A549 (cell line): ENCODE measurements around the gene HTR2B. TPM values are rescaled to one million over a fixed set of nuclear protein-coding genes. Genes with fewer than 3 reads are reported as not detected.

Experiments used
- ATAC-seq, 2 experiments: fragments of 200-7000 bp in 1 of 2; fragments of >200 bp in 1 of 2; cut with Nextera tagmentation in 1 of 2; cut with Tn5 transposase in 1 of 2; 3 replicates each; pipeline versions ENCODE4 v1.8.0 to v1.9.1; 2018 to 2020; ENCODE audit warnings: mild to moderate bottlenecking in 1 of 2, moderate library complexity in 1 of 2
- CTCF ChIA-PET: fragments of 300-600 bp; sonication (Branson Sonifier 250); formaldehyde crosslinking; extraction: SDS; loops from one replicate; lab custom pipeline; 2021; ENCODE audit warnings: antibody characterized with exemption, inconsistent platforms; lab: Yijun Ruan, JAX
- POLR2A ChIA-PET: fragments of 350-600 bp; formaldehyde crosslinking; extraction: SDS; loops from one replicate; lab custom pipeline; 2021; ENCODE audit warnings: antibody characterized with exemption, inconsistent platforms; lab: Yijun Ruan, JAX
- DNase-seq, 2 experiments: peaks; one replicate each; pipeline versions ENCODE4 v3.0.0 to v3.0.0-alpha.2; 2011 to 2016; ENCODE audit warnings: low read depth in 1 of 2, low spot score in 1 of 2
- FAIRE-seq: peaks from 2 replicates; lab custom pipeline; 2011; peaks lifted over from hg19 to GRCh38; lab: Jason Lieb, UNC
- H3K27ac ChIP-seq, 2 experiments: fragments of >200 bp; sonication (Bioruptor Twin); formaldehyde crosslinking; 3 replicates each; pipeline ENCODE4 v1.5.1; 2016 to 2017
- H3K4me1 ChIP-seq: fragments of >200 bp; sonication (Bioruptor Twin); formaldehyde crosslinking; 3 replicates; pipeline ENCODE4 v1.6.1; 2016
- H3K4me2 ChIP-seq: fragments of >200 bp; sonication (Bioruptor Twin); formaldehyde crosslinking; 3 replicates; pipeline ENCODE4 v1.6.1; 2016
- H3K4me3 ChIP-seq: fragments of >200 bp; sonication (Bioruptor Twin); formaldehyde crosslinking; 3 replicates; pipeline ENCODE4 v1.5.1; 2016
- H3K9me3 ChIP-seq: fragments of >200 bp; sonication (Bioruptor Twin); formaldehyde crosslinking; 3 replicates; pipeline ENCODE4 v1.6.1; 2016
- ATOH8 ChIP-seq: fragments of 250-450 bp; sonication (Bioruptor Pico); IDR thresholded peaks from 2 replicates; pipeline ENCODE4 v1.5.0; 2020; ENCODE audit warnings: low read depth, mild to moderate bottlenecking, moderate library complexity
- BHLHE40 ChIP-seq: IDR thresholded peaks from 2 replicates; pipeline ENCODE4 v1.6.1; 2012; ENCODE audit warnings: low read depth, low read length, inconsistent platforms
- CBX2 ChIP-seq: fragments of 200-600 bp; sonication (generic); IDR thresholded peaks from 2 replicates; pipeline ENCODE4 v1.6.1; 2016; ENCODE audit warnings: low read depth, mild to moderate bottlenecking, borderline replicate concordance
- CBX8 ChIP-seq: fragments of 200-600 bp; sonication (generic); IDR thresholded peaks from 2 replicates; pipeline ENCODE4 v1.6.1; 2016
- CEBPB ChIP-seq, 2 experiments: fragments of >200 bp in 1 of 2; sonication (Bioruptor Twin) in 1 of 2; formaldehyde crosslinking in 1 of 2; IDR thresholded peaks; 2 replicates each; pipeline ENCODE4 v1.6.1; 2012 to 2016
- CHD4 ChIP-seq: fragments of 200-600 bp; sonication (generic); IDR thresholded peaks from 2 replicates; pipeline ENCODE4 v1.6.1; 2016; ENCODE audit warnings: antibody characterized with exemption, mild to moderate bottlenecking, borderline replicate concordance
- EP300 ChIP-seq, 2 experiments: fragments of >200 bp; sonication (Bioruptor Twin); formaldehyde crosslinking; IDR thresholded peaks; 2 replicates in 1 of 2; 3 replicates in 1 of 2; pipeline ENCODE4 v1.6.1; 2016 to 2017
- FOXS1 ChIP-seq: fragments of 250-450 bp; sonication (Bioruptor Pico); IDR thresholded peaks from 2 replicates; pipeline ENCODE4 v1.5.0; 2020; ENCODE audit warnings: mild to moderate bottlenecking, moderate library complexity
- GATA3 ChIP-seq: IDR thresholded peaks from 2 replicates; pipeline ENCODE4 v1.6.1; 2012; ENCODE audit warnings: borderline replicate concordance
- HDAC2 ChIP-seq: fragments of 200-600 bp; sonication (generic); IDR thresholded peaks from 2 replicates; pipeline ENCODE4 v1.6.1; 2016
- HES2 ChIP-seq: fragments of >200 bp; sonication (Bioruptor Twin); formaldehyde crosslinking; IDR thresholded peaks from 2 replicates; pipeline ENCODE4 v1.6.1; 2016
- HOXB13 ChIP-seq: fragments of 250-450 bp; sonication (Bioruptor Pico); IDR thresholded peaks from 2 replicates; pipeline ENCODE4 v1.5.0; 2020; ENCODE audit warnings: low read depth, mild to moderate bottlenecking, moderate library complexity
- JUNB ChIP-seq: fragments of >200 bp; sonication (Bioruptor Twin); formaldehyde crosslinking; IDR thresholded peaks from 2 replicates; pipeline ENCODE4 v1.6.1; 2016
- KDM5A ChIP-seq: fragments of 200-600 bp; sonication (generic); IDR thresholded peaks from 2 replicates; pipeline ENCODE4 v1.6.1; 2016; ENCODE audit warnings: antibody characterized with exemption, mild to moderate bottlenecking
- MAFK ChIP-seq: fragments of 450-650 bp; IDR thresholded peaks from 2 replicates; pipeline ENCODE4 v1.6.1; 2014; ENCODE audit not compliant: partially characterized antibody
- MAX ChIP-seq: IDR thresholded peaks from 2 replicates; pipeline ENCODE4 v1.6.1; 2012
- MYC ChIP-seq: IDR thresholded peaks from 2 replicates; pipeline ENCODE4 v1.6.1; 2012; ENCODE audit warnings: mild to moderate bottlenecking, inconsistent platforms, low read length, improper control_type of control experiment, borderline replicate concordance
- NFE2L2 ChIP-seq: fragments of 150-350 bp; conservative IDR thresholded peaks from 2 replicates; pipeline ENCODE4 v1.6.1; 2014; ENCODE audit warnings: low read length
- NPAS2 ChIP-seq: fragments of 250-450 bp; sonication (Bioruptor Pico); IDR thresholded peaks from 2 replicates; pipeline ENCODE4 v1.8.0; 2022; ENCODE audit warnings: mild to moderate bottlenecking, moderate library complexity, borderline replicate concordance
- NR3C1 ChIP-seq: fragments of >200 bp; sonication (Bioruptor Twin); formaldehyde crosslinking; IDR thresholded peaks from 3 replicates; pipeline ENCODE4 v1.6.1; 2017
- PBX3 ChIP-seq: IDR thresholded peaks from 2 replicates; pipeline ENCODE4 v1.6.1; 2012
- POLR2AphosphoS2 ChIP-seq: conservative IDR thresholded peaks from 2 replicates; pipeline ENCODE4 v1.6.1; 2012; ENCODE audit warnings: low read length, improper control_type of control experiment, inconsistent platforms
- RARB ChIP-seq: fragments of 250-450 bp; sonication (Bioruptor Pico); IDR thresholded peaks from 2 replicates; pipeline ENCODE4 v1.8.0; 2021; ENCODE audit warnings: mild to moderate bottlenecking, moderate library complexity
- REST ChIP-seq: fragments of 200-600 bp; sonication (generic); IDR thresholded peaks from 2 replicates; pipeline ENCODE4 v1.6.1; 2016; ENCODE audit warnings: antibody characterized with exemption, mild to moderate bottlenecking, moderate library complexity
- RNF2 ChIP-seq: fragments of 200-600 bp; sonication (generic); IDR thresholded peaks from 2 replicates; pipeline ENCODE4 v1.6.1; 2016; ENCODE audit warnings: low read depth, mild to moderate bottlenecking, antibody characterized with exemption, moderate library complexity, borderline replicate concordance
- USF2 ChIP-seq: fragments of 450-650 bp; IDR thresholded peaks from 2 replicates; pipeline ENCODE4 v1.6.1; 2014; ENCODE audit warnings: antibody characterized with exemption
- ZFP36 ChIP-seq: fragments of 450-650 bp; IDR thresholded peaks from 2 replicates; pipeline ENCODE4 v1.6.1; 2014; ENCODE audit warnings: borderline replicate concordance; ENCODE audit not compliant: partially characterized antibody
- ZNF302 ChIP-seq: fragments of 250-450 bp; sonication (Bioruptor Pico); IDR thresholded peaks from 2 replicates; pipeline ENCODE4 v1.9.0; 2021; ENCODE audit warnings: inconsistent platforms, mild to moderate bottlenecking, moderate library complexity
- WGBS: methylation state at CpG from one replicate; pipeline ENCODE4 v1.1.6; 2017; ENCODE audit errors: missing lambda C conversion rate; 5-methylcytosine and 5-hydroxymethylcytosine counted together
- polyA plus RNA-seq, 4 experiments: library from polyadenylated mRNA; depleted of rRNA in 3 of 4; stranded (reverse); fragments of >200 nt; fragmentation: RNase III in 1 of 4; extraction: RNeasy Plus Mini Kit Qiagen cat#74134 plus additional on column Dnase treatment in 1 of 4; gene quantifications; 2 replicates in 3 of 4; 3 replicates in 1 of 4; pipeline ENCODE4 v1.2.3, GENCODE V29; 2011 to 2017

HTR2B gene
- polyA plus RNA-seq, 2 of the 4 experiments (the other 2 are of a cell fraction), result 0.30 to 1.5 TPM

GRCh38 chr2:231117148-231117547 is 7.7 kb downstream of the HTR2B start (continued):
- TF ChIP-seq ATOH8, result no peak
- TF ChIP-seq ZNF302, result no peak
- TF ChIP-seq JUNB, result no peak
- TF ChIP-seq ZFP36, result no peak

GRCh38 chr2:231115651-231116050 is 9.2 kb downstream of the HTR2B start:
- DNase-seq (no peak), FAIRE-seq (no peak), ATAC-seq (no peak)
- H3K4me1 ChIP-seq, result peaks cover 32% of the 10 kb centered on the region
- TF ChIP-seq PBX3 (no peak), NR3C1 (no peak), POLR2AphosphoS2 (no peak), FOXS1 (no peak), RNF2 (no peak), RARB (CRISPR knock-in tag) (no peak), CEBPB (IDR thresholded peaks at IDR 0.05) (no peak), CHD4 (no peak), MAFK (no peak), MYC (no peak), CBX2 (no peak), EP300 (IDR thresholded peaks at IDR 0.05) (no peak)
- no peak overlapping the region for H3K4me2 ChIP-seq
- no peak overlapping the region for H3K4me3 ChIP-seq
- H3K9me3 ChIP-seq, result no peaks in the 10 kb centered on the region
- POLR2A ChIA-PET, result no interaction called here
- 93% methylated on average over 2 of the region's 2 CpGs for WGBS
- no peak overlapping the region for H3K27ac ChIP-seq
- CTCF ChIA-PET, result interaction anchor here (0.8 kb wide), 2 partner anchors 14 to 62 kb away, joined by 3 to 4 read pairs; no protein-coding TSS in a partner anchor

- WGBS, result 90% methylated on average over 5 of the region's 5 CpGs
- no peak for ATAC-seq
- no peaks in the 10 kb centered on the region for H3K9me3 ChIP-seq
- FAIRE-seq, result no peak
- POLR2A ChIA-PET, result no interaction called here
- H3K27ac ChIP-seq, result no peak overlapping the region
- CTCF ChIA-PET, result interaction anchor here (0.7 to 4.4 kb wide), 4 partner anchors 11 to 115 kb away, joined by 3 to 22 read pairs (median 6); no protein-coding TSS in a partner anchor
- peaks cover 22% of the 10 kb centered on the region for H3K4me1 ChIP-seq
- DNase-seq, result no peak
- H3K4me3 ChIP-seq, result no peak overlapping the region
- H3K4me2 ChIP-seq, result no peak overlapping the region
- no peak for TF ChIP-seq USF2
- TF ChIP-seq ZFP36, result no peak
- TF ChIP-seq NR3C1, result no peak
- TF ChIP-seq BHLHE40, result no peak
- no peak for TF ChIP-seq ZNF302
- TF ChIP-seq CBX2, result no peak
- TF ChIP-seq MAX, result no peak
- TF ChIP-seq NPAS2 (CRISPR knock-in tag), result no peak
- TF ChIP-seq REST, result no peak
- TF ChIP-seq GATA3, result no peak
- TF ChIP-seq HDAC2, result no peak
- TF ChIP-seq KDM5A, result no peak
- TF ChIP-seq CBX8, result no peak
- no peak for TF ChIP-seq HOXB13
- TF ChIP-seq RNF2, result no peak
- TF ChIP-seq MAFK, result no peak
- no peak for TF ChIP-seq NFE2L2
- no peak for TF ChIP-seq HES2
These were observed 11.4 kb downstream of the HTR2B start for GRCh38 chr2:231113489-231113888.
